Kidney (tissue), 14 donors: ENCODE data around the gene GIT1. TPM values are rescaled to one million over a fixed set of nuclear protein-coding genes. Genes with fewer than 3 reads are reported as not detected.
A peak's percentile ranks its signal among the peaks of the same experiment; 100 is the strongest.

Experiments
- DNase-seq, 5 donors: peaks; one replicate each; pipeline ENCODE4 v3.0.0-alpha.2; 2013 to 2020
- FAIRE-seq: peaks from 2 replicates; lab custom pipeline; 2012; peaks lifted over from hg19 to GRCh38; lab: Jason Lieb, UNC
- H3K27ac ChIP-seq, 2 donors: one replicate each; pipeline ENCODE4 v1.7.0; 2013; ENCODE audit warnings: low read depth in 2 of 2, low read length in 2 of 2, inconsistent platforms in 1 of 2
- H3K27me3 ChIP-seq: one replicate; pipeline ENCODE4 v1.7.1; 2013; ENCODE audit warnings: low read length, inconsistent platforms; ENCODE audit not compliant: control insufficient read depth, insufficient read depth
- H3K36me3 ChIP-seq, 3 donors: one replicate each; pipeline versions ENCODE4 v1.7.0 to v1.7.1; 2013; ENCODE audit warnings: low read length in 3 of 3, control low read depth in 1 of 3, inconsistent platforms in 1 of 3; ENCODE audit not compliant: insufficient read depth in 3 of 3, control insufficient read depth in 2 of 3
- H3K4me1 ChIP-seq, 3 donors: one replicate each; pipeline versions ENCODE4 v1.7.0 to v1.7.1; 2013; ENCODE audit warnings: low read length in 3 of 3, inconsistent platforms in 1 of 3, low read depth in 1 of 3; ENCODE audit not compliant: control insufficient read depth in 2 of 3, insufficient read depth in 2 of 3
- H3K4me3 ChIP-seq, 3 donors: one replicate each; pipeline versions ENCODE4 v1.7.0 to v1.8.1; 2013; ENCODE audit warnings: low read length in 3 of 3, control low read depth in 1 of 3, inconsistent platforms in 1 of 3
- H3K9ac ChIP-seq, 3 donors: one replicate each; pipeline versions ENCODE4 v1.7.0 to v1.7.1; 2013; ENCODE audit warnings: low read length in 3 of 3, control low read depth in 1 of 3, inconsistent platforms in 1 of 3
- H3K9me3 ChIP-seq, 3 donors: one replicate each; pipeline versions ENCODE4 v1.7.0 to v1.7.1; 2013; ENCODE audit warnings: low read length in 3 of 3, control low read depth in 1 of 3, inconsistent platforms in 1 of 3; ENCODE audit not compliant: control insufficient read depth in 2 of 3, insufficient read depth in 1 of 3
- intact Hi-C: fragments of 100-400 bp; cut with DNase I; formaldehyde crosslinking; loops from one replicate; pipeline ENCODE4 v1.11.1; 2022
- polyA plus RNA-seq: library from polyadenylated mRNA; stranded (reverse); fragments of 350-450 nt; fragmentation: Illumina TruSeq; extraction: RNeasy Lipid Tissue Mini Kit (QIAGEN cat#74804); gene quantifications from one replicate; pipeline ENCODE4 v1.2.3, GENCODE V29; 2014; ENCODE audit warnings: low read depth, low replicate concordance; ENCODE audit not compliant: insufficient read depth
- total RNA-seq: library from RNA; stranded (reverse); fragmentation: NEBNext Ultra II Directional; extraction: Animal tissue kit (Norgen Biotek cat#: 25700); gene quantifications from one replicate; pipeline ENCODE4 v1.2.1, GENCODE V29; 2021
- TF ChIP-seq, protein P1 (sequence below): IDR thresholded peaks from 3 replicates; pipeline ENCODE4 v1.5.1; 2012; ENCODE audit warnings: mild to moderate bottlenecking, moderate library complexity, borderline replicate concordance; ENCODE audit not compliant: insufficient read depth; ENCODE audit errors: extremely low read depth
- donor health status: control.
- donor health status: control.
- donor health status: control.
- donor health status: control.
- donor health status: control.
- donor health status: DM: yes; HTN: yes; CAD: no.
- donor health status: Normal renal cell carcinoma (clear cell type).

The GIT1 gene
- total and polyA plus RNA-seq, 2 donors from 2014 or later = 21.4 to 41.9 TPM

DNA sequence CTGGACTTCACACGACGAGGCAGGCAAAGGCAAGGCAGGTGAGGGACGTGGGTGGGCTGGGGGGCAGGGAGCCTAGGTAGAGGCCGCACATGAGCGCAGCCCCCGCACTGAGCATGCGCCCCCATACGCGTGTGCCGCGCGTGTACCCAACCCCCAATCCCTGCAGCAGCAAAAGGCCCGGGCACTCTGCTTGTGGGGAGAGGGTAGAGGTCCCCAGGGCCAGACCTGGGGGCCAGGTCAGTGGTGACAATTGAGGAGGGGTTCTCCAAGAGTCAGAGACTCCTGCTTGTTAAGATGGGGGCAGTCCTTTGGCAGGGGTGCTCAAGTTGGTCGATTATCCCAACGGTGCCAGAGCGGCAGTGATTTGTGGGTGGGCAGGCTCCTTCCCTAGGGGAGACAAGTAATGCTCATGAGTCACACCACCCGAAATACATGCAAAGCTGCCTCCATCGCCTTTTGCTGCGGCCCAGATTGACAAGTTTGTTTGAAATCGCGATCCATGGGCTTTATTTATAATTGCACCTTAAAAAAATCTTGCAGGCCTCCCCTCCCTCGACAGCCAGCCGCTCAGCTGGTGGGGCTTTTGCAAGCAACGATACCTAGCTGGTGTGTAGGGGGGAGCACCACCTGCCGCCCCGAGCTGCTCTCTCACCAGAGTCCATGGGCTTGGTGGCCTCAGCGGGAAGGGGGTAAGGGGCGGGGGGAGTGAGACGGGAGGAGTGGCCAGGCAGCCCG is 1.1 kb upstream of the GIT1 start:
- TF ChIP-seq, protein P1, sequence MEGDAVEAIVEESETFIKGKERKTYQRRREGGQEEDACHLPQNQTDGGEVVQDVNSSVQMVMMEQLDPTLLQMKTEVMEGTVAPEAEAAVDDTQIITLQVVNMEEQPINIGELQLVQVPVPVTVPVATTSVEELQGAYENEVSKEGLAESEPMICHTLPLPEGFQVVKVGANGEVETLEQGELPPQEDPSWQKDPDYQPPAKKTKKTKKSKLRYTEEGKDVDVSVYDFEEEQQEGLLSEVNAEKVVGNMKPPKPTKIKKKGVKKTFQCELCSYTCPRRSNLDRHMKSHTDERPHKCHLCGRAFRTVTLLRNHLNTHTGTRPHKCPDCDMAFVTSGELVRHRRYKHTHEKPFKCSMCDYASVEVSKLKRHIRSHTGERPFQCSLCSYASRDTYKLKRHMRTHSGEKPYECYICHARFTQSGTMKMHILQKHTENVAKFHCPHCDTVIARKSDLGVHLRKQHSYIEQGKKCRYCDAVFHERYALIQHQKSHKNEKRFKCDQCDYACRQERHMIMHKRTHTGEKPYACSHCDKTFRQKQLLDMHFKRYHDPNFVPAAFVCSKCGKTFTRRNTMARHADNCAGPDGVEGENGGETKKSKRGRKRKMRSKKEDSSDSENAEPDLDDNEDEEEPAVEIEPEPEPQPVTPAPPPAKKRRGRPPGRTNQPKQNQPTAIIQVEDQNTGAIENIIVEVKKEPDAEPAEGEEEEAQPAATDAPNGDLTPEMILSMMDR = no peak
- Histone ChIP-seq H3K4me1 (peaks cover 0 to 53% (median 27%) of the 10 kb centered on the region in 3 donors), H3K9me3 (no peaks in the 10 kb centered on the region), H3K9ac (peak overlapping the region in 1 of 3 donors; percentile 4), H3K27me3 (no peaks in the 10 kb centered on the region), H3K36me3 (no peaks in the 10 kb centered on the region), H3K4me3 (peak overlapping the region in 1 of 3 donors; percentile 76), H3K27ac (peak overlapping the region; percentile 51 to 53)
- FAIRE-seq = no peak
- peak in 1 of 5 donors; percentile 81 for DNase-seq
- intact Hi-C loops = no loop called here

- no peaks in the 10 kb centered on the region for H3K36me3 ChIP-seq
- FAIRE-seq (no peak), DNase-seq (peak in 4 of 5 donors; percentile 29 to 79 (median 62))
- H3K9me3 ChIP-seq = no peaks in the 10 kb centered on the region
- no peaks in the 10 kb centered on the region for H3K27me3 ChIP-seq
- peak overlapping the region; percentile 26 to 69 (median 41) for H3K9ac ChIP-seq
- H3K4me3 ChIP-seq = peak overlapping the region; percentile 48 to 79 (median 73)
- TF ChIP-seq, protein P1 = no peak
- peaks cover 0 to 59% (median 31%) of the 10 kb centered on the region in 3 donors for H3K4me1 ChIP-seq
- H3K27ac ChIP-seq = peak overlapping the region; percentile 49 to 67
- intact Hi-C loops = no loop called here
Measured at GRCh38 chr17:29588562-29589411, 661 bp downstream of the GIT1 start.

DNA sequence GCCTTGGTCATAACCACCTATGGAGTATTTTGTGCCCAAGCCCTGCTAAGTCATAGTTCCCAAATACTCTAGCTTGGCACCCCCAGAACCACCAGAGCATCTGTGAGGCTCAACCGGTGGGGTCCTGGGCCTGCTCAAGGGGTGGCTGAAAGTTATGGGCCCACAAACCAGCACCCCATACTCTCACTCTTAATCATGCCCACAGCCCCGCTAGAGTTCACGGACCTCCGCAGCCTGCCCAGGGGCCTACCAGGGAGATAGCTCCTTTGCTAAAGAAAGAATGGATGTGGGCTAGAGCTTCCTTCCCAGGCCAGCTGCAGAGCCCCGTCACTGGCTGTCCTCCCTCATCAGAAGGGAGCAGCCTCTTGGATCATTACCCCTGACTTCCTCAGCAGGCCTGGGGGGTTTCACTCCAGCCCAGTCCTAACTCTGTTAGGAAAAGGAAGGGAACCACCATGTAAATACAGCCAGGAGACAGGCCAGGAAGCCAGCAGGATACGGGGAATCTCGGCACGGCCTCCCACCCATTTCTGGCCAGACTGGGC is 1.4 kb downstream of the GIT1 start:
- peak overlapping the region; percentile 48 to 79 (median 73) for H3K4me3 ChIP-seq
- TF ChIP-seq, protein P1 = no peak
- intact Hi-C loops = no loop called here
- no peaks in the 10 kb centered on the region for H3K36me3 ChIP-seq
- no peaks in the 10 kb centered on the region for H3K9me3 ChIP-seq
- H3K4me1 ChIP-seq = peaks cover 0 to 58% (median 31%) of the 10 kb centered on the region in 3 donors
- H3K27ac ChIP-seq = peak overlapping the region; percentile 49 to 67
- H3K9ac ChIP-seq = peak overlapping the region in 2 of 3 donors; percentile 41 to 69
- DNase-seq = no peak
- FAIRE-seq = no peak
- no peaks in the 10 kb centered on the region for H3K27me3 ChIP-seq
